Measurements from ENCODE around the gene RSL1D1.

- TF ChIP-seq USF1 (IDR thresholded peaks at IDR 0.05; ENCODE audit: borderline replicate concordance, low read depth) = no peak
- no peak for TF ChIP-seq ZBTB33 (IDR thresholded peaks at IDR 0.05; ENCODE audit: borderline replicate concordance, low read depth)
- TF ChIP-seq CTCF (IDR thresholded peaks at IDR 0.05) = no peak
- no peak for TF ChIP-seq EP300 (IDR thresholded peaks at IDR 0.05; ENCODE audit: borderline replicate concordance in 1 of 2, low read depth in 1 of 2, low read length in 1 of 2)
- TF ChIP-seq NRF1 (IDR thresholded peaks at IDR 0.05; ENCODE audit: low read depth, low read length) = no peak
- no peak; the same call in 1 of the 2 replicates for TF ChIP-seq MXI1 (IDR thresholded peaks at IDR 0.05; ENCODE audit: low read depth, low read length)
- no peak for TF ChIP-seq FOXJ3 (CRISPR knock-in tag; IDR thresholded peaks at IDR 0.05)
Measured at GRCh38 chr16:11797957-11798299, 53.4 kb downstream of the RSL1D1 start.
